HG02642 (cell line): ENCODE measurements around the gene SCN1A.
"Not testable (repeated sequence)": the region's sequence is repeated elsewhere in the genome, so short reads cannot be mapped to it uniquely, and the experiment has no call there.

ENCODE experiments used
- ATAC-seq: cut with Tn5 transposase; IDR thresholded peaks from one replicate; pipeline ENCODE4 v1.9.1; 2021; ENCODE audit warnings: mild to moderate bottlenecking; ENCODE audit not compliant: unreplicated experiment, poor library complexity

Gene SCN1A

GRCh38 chr2:166011660-166012059 is 116.2 kb downstream of the SCN1A start:
- ATAC-seq, result no peak

- ATAC-seq, result no peak
Observed at GRCh38 chr2:166000401-166000800, 127.4 kb downstream of the SCN1A start.

DNA sequence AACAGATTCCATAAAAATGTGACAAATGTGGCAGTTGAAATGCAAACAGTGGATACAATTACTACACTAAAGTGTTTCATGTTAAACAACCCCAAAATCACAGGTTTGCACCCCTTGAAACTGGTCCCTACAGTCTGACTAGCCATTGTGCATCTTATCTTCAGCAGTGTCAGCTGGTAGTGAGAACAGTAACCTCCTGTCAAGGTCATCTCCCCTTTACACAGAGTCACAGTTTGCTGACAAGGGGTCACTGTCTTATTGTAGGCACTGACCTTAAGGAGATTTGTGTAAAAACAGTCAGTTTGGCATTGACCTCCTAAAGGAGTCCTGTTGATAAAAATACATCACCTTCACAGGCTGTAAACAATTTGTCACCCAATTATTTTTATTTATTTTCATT is 137.0 kb downstream of the SCN1A start:
- ATAC-seq, result no peak

DNA sequence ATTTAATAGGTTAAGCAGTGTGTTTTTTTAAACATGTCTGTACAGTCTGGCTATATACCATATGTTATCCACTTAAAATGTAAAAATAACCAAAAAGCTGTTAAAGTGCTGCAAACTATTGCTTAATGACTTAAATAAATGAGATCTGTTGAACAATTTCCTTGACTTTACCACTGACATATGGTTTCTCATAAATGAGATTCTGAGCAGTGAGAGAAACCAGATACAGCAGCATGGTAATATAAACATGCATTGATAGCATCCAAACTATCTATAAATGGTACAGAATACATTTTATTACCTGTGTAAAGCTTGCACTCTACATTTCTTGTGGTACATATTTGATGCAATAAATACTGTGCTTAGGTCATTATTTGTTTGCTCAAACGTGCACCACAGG is 138.0 kb downstream of the SCN1A start:
- ATAC-seq, result no peak

DNA sequence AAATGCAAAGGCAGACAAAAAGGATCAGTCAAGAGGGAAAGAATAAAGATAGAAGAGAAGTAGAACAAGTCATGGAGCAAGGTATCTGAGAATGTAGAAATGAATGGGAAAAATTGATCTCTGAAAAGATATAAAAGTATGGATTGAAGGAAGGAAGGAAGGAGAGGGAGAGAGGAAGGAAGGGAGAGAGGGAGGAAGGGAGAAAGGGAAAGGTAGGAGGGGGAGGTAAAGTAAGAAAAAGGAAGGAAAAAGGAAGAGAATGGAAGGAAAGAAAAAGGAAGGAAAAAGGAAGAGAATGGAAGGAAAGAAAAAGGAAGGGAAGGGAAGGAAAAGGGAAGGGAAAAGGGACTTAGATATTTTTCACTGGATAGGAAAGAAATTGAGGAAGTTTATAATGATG is 142.7 kb downstream of the SCN1A start:
- no peak for ATAC-seq

GRCh38 chr2:165972161-165972560 is 155.7 kb downstream of the SCN1A start:
- not testable (repeated sequence) for ATAC-seq

DNA sequence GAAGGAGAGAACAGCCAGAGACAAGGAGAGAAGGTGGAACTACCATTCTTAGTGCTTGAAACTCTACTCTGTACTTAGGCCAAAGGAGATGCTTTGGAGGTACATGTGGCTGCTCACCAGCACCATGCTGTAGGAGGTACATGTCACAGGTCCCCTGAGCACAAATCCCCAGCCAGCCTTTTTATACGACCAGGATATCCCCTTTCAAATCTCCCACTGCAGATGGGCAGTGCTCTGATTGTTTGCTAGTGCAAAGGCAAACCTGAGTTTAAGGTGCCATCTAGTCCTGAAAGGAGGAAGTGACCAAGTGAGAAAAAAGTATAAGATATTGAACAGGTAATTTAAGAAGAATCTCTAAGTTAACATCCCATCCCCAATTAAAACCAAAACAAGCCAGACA is 157.2 kb downstream of the SCN1A start:
- ATAC-seq, result no peak

DNA sequence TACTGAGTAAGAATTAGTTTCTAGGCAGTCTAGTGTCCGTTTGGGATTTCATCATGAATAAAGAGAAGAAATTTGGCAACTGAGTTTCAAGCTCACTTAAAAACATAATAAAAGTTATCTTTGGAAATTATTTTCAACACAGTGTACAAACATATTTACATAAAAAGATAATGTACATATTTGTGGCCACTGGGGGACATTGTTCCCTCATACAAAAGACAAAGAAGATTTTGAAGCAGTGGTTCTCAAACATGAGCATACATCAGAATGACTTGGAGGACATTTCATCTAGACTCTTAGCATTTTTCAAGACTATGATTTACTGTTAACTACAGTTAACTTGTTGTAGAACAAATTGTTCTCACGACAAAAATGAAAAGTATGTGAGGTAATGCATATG is 158.6 kb downstream of the SCN1A start:
- no peak for ATAC-seq

DNA sequence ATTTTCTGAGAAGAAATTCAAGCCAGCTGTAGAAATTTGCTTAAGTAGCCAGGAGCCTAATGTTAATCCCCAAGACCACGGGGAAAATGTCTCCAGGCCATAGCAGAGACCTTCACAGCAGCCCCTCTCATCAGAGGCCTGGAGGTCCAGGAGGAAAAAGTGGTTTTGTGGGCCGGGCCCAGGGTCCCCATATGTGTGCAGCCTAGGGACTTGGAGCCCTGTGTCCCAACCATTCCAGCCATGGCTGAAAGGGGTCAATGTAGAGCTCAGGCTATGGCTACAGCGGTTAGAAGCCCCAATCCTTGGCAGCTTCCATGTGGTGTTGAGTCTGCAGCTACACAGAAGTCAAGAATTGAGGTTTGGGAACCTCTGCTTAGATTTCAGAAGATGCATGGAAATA is 160.1 kb downstream of the SCN1A start:
- no peak for ATAC-seq

DNA sequence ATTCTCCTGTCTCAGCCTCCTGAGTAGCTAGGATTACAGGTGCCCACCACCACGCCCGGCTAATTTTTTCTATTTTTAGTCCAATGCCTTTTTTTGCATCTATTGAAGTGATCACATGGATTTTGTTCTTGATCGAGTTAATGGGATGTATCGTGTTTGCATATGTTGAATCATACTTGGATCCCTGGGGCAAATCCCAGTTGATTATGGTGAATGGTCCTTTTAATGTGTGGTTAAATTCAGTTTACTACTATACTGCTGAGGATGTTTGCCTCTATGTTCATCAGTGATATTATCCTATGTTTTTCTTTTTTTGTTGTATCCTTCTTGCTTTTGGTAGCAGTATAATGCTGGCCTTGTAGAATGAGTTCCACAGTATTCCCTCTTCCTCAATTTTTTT is 166.0 kb downstream of the SCN1A start:
- ATAC-seq, result no peak

DNA sequence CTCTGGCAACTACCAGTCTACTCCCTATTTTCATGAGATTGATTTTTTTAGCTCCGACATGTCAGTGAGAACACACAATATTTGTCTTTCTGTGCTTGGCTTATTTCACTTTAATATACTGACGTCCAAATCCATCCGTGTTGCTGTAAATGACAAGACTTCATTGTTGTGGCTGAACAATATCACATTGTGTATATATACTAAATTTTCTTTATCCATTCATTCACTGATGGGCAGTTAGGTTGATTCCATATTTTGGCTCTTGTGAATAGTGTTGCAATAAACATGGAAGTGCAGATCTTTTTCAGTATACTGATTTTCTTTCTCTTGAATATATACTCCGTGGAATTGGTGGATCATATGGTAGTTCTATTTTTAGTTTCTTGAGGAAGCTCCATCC is 168.4 kb downstream of the SCN1A start:
- no peak for ATAC-seq

DNA sequence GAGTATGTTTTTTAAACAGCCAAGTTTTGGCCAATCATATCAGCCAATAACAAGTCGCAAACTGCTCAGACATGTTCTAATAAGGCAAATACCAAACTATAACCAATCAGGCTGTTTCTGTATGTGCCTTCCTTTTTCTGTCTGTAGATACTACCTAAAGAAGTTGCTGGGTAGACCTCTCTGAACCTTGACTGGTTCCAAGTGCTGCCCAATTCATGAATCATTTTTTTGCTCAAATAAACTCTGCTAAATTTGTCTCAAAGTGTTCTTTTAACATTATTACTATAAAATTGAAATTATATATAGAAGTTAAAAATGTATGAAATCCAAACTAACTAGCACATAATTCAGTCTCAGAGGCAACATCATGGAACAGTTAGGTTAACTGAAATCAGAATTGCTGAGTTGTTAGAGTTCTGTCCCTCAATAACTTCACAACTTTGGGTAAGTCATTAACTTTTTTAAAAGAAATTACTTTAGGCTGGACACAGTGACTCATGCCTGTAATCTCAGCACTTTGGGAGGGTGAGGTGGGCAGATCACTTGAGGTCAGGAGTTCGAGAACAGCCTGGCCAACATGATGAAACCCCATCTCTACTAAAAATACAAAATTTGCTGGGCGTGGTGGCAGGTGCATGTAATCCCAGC is 169.4 kb downstream of the SCN1A start:
- no peak for ATAC-seq

- ATAC-seq, result no peak
Observed at GRCh38 chr2:165957030-165957675, 170.7 kb downstream of the SCN1A start.

DNA sequence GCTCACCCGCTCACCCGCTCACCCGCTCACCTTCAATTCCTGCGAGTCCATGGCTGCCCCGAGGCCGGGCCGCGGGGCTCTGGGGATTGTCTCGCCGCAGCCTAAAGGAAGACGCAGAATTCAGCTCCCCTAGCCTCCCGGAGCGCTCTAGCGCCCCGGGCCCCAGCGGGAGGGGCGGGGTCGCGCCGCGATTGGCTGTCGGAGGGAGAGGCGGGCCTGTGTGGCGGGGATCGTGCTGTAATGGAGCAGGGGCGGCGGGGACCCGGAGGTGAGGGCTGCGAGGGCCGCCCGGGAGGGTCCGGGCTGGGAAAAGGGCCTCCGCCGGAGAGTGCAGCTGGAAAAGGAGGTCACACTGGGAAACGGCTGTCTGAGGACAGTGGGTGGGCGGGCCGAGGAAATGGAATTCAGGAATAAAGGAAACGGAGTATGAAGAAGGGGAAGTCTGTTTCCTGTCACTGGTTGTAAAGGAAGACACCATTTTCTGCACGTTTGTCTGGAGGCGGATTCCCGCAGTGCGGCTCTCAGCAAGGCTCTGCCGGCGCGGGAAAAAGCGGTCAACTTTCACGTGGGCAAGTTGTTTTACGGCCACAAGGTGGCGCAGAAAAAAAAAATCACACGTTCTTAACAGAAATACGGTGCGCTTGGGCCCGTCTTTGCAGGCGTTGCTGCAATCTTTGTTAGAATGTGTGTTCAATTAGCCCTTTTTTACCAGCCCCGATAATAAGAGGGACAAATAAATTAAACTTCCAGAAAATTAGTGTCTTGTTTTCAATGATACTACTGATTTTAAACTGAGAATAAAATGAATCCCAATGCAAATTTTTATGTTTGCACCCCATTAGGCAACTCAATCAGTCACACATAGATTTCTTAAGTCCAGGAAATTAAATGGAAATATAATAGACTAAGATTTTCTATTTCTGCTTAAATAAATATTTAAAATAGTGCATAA is 173.9 kb downstream of the SCN1A start, which contains the start of gene TTC21B:
Gene TTC21B (minus strand): TSS at position 122 of the 952 bp plus-strand sequence. CDS start 71 bp downstream, at position 51.
- ATAC-seq, result peak; percentile 98

DNA sequence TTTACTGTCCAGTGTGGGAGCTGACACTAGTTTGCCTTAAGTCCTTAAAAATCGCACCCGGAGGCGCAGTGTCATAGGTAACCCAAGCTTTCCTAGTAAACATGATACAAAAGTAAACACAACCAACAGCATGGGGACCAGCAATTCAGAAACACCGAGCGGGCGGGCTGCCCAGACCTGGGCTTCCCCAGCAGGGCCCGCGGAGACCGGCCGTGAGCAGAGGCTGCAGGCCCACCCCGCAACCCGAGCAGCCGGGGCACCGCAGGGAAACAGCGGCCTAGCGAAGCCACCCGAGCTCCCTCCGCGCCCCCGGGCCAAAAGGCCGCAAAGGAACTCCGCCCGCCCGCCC is 174.5 kb downstream of the SCN1A start:
- peak; percentile 48 for ATAC-seq

DNA sequence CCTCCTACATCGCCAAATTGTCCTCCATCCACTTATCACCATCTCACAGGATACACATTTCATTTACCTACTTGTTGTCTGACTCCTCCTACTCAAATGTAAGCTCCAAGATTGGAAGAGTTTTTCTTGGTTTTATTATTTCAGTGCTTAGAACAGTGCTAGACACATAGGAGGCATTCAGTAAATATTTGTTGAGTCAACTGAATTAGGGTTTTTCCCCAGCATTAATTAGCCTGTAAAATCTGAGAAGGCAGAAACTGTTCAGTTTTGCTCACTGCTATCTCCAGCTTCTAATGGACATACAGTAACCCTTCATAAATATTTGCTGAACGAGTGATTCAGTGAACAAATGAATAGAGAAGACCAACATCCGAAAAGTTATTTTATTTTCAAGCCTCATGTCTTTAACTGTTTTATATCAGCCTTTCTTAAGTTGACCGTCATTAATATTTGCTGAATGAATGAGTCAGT is 175.0 kb downstream of the SCN1A start:
- no peak for ATAC-seq

DNA sequence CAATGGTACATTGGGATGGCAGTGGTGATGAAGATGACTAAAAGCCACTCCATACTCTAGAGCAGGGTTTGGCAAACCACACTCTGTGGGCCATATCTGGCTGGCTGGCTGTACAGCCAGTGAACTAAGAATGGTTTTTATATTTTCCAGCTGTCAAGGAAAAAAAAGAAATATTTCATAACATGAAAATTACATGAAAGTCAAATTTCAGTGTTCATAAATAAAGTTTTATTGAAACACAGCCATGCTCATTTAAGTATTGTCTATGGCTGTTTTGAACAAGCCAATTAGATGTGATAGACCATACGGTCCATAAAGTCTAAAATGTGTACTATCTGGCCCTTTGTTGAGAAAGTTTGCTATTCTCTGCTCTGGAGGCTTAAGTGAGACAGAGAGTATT is 175.7 kb downstream of the SCN1A start:
- no peak for ATAC-seq

- ATAC-seq, result no peak
Observed at GRCh38 chr2:165950438-165950837, 177.4 kb downstream of the SCN1A start.

- no peak for ATAC-seq
Observed at GRCh38 chr2:165941827-165942226, 186.0 kb downstream of the SCN1A start.

DNA sequence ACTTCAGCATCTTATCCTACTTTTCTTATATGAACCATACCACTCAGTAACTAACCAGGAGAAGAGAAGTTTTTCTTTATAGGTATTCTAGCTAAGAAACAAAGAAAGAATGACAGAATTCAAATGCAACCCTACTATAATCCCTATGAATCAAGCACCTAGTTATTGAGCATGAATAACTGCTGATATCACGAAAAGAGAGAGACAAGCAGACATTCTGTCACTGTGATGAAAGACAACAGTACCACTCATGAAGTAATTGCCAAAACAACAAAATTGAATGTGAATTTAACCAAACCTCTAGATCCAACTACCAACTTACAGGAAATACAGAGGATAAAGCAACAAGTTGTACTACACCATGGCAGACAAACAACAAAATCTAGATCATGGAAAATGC is 189.6 kb downstream of the SCN1A start:
- no peak for ATAC-seq
